GM12801 (cell line): ENCODE results near the gene P2RX5.

Experiments used
- TF ChIP-seq, protein P1 (sequence below): IDR thresholded peaks from one replicate; pipeline ENCODE4 v1.5.1; 2011; ENCODE audit warnings: control low read depth; ENCODE audit not compliant: insufficient read length; ENCODE audit errors: extremely low read depth

P2RX5 gene

DNA sequence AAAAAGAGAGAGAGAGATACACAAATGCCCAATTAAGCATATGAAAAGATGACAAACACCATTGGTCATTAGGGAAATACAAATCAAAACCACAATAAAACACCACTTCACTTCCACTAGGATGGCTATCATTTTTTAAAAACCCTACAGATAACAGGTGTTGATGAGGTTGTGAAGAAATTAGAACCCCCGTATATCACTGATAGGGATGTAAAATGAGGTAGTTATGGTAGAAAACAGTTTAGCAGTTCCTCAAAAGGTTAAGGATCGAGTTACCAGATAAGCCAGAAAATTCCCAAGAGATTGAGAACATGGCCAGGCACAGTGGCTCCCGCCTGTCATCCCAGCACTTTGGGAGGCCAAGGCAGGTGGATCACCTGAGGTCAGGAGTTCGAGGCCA, 2.8 kb downstream of the P2RX5 start:
- TF ChIP-seq, protein P1, sequence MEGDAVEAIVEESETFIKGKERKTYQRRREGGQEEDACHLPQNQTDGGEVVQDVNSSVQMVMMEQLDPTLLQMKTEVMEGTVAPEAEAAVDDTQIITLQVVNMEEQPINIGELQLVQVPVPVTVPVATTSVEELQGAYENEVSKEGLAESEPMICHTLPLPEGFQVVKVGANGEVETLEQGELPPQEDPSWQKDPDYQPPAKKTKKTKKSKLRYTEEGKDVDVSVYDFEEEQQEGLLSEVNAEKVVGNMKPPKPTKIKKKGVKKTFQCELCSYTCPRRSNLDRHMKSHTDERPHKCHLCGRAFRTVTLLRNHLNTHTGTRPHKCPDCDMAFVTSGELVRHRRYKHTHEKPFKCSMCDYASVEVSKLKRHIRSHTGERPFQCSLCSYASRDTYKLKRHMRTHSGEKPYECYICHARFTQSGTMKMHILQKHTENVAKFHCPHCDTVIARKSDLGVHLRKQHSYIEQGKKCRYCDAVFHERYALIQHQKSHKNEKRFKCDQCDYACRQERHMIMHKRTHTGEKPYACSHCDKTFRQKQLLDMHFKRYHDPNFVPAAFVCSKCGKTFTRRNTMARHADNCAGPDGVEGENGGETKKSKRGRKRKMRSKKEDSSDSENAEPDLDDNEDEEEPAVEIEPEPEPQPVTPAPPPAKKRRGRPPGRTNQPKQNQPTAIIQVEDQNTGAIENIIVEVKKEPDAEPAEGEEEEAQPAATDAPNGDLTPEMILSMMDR = no peak

DNA sequence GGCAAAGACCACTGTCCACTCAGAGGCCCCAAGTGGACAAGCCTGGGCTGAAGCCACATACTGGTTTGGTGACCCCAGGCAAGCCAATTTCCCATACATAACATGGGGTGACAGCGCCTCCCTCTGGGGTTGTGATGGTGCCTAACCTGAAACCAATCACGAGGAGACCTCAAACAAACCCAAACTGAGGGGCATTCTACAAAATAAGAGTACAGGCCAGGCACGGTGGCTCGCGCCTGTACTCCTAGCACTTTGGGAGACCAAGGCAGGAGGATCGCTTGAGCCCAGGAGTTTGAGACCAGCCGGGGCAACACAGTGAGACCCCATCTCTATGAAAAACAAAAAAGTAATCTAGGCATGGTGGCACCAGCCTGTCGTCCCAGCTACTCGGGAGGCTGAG, 3.6 kb downstream of the P2RX5 start:
- TF ChIP-seq, protein P1 = no peak

DNA sequence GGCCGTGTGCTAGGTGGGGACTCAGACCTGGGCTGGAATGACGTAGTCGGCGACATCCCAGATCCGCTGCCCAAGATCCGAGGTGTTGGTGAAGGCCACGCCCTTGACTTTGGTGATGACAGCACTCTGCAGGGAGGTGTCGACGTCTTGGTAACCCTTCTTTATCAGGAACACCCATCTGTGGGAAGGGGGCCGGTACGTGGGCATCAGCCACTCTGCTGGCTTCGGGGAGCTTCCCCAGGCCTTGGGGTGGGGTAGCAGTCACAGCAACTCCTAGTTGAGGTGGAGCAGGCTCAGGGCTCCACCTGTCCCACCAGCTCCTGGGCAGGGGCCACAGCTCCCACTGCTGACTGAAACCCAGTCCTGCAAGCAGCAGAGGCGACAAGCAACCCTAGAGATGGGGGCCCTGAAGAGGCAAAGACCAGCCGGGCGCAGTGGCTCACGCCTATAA, 4.3 kb downstream of the P2RX5 start:
- TF ChIP-seq, protein P1 = no peak

DNA sequence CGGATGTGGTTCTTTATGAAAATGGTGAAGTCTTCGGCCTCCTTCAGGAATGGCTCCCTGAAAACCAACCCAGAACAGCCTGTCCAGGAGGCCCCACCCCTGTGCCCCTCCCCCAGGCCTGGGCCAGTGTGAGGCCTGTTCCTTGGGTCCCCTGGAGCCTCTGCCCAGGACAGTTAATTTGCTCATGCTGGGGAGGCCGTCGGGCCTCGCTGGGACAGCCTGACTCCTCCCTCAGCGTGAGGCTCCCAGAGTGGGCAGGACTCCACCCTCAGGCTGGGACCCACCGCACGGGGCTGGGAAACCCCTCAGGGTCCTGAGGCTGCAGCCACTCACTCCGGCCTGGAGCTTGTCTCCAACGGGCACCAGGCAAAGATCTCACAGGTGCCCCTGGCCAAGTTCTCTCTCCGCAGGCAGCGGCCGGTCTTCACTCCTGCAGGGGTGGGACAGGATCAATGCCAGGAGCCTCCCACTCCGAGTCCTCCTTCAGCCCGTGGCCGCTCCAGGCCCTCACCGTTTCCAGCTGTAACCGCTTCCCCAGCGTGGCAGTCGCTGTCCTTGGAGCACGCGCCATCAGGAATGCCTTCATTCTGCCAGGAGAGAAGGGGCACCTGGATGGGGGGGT, 5.8 kb downstream of the P2RX5 start:
- TF ChIP-seq, protein P1 = no peak

DNA sequence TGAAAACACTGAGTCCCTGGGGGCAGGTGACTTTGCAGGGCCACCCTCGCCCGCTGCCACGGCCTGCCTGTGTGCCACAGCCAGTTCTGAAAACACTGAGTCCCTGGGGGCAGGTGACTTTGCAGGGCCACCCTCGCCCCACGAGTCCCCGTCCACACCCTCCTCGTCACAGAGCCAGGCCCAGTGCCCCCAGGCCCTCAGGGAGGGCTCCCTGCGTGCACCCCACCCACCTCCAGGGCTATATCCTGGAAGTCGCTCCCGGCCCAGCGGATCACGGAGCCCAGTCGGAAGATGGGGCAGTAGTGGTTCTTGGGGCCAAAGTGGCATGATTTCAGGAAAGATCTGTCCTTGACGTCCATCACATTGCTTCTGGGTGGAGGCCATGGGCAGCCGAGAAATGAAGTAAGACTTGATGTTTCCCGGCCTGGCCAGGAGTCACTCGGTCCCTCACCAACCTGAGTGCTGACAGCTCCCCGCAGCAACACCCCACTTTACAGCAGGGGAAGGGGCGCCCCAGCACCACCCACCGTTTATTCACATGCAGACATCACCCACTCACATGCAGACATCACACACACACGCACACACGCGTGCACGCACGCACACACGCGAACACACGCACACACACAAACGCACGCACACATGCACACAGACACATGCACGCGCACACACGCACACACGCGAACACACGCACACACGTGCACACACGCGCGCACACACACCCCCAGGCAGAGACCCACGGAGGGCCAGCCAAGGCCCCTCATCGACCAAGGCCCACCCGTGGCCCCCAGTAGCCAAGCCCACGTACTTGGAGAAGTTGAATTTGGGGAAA, 6.5 kb downstream of the P2RX5 start:
- TF ChIP-seq, protein P1 = no peak

DNA sequence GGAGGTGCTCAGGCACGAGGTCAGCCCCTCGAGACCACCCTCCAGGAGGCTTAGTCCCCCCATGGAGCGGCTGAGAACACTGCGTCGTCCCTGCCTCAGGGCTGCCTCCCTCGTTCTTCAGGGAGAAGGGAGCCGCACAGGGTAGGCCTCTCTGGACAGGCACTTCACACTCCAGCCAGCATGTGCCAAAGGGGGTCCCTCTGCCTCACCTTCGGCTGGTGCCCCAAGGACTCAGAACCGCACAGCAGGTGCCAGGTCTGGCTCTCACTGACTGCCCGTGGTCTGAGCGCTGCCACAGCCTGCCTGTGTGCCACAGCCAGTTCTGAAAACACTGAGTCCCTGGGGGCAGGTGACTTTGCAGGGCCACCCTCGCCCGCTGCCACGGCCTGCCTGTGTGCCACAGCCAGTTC, 7.1 kb downstream of the P2RX5 start:
- TF ChIP-seq, protein P1 = no peak

DNA sequence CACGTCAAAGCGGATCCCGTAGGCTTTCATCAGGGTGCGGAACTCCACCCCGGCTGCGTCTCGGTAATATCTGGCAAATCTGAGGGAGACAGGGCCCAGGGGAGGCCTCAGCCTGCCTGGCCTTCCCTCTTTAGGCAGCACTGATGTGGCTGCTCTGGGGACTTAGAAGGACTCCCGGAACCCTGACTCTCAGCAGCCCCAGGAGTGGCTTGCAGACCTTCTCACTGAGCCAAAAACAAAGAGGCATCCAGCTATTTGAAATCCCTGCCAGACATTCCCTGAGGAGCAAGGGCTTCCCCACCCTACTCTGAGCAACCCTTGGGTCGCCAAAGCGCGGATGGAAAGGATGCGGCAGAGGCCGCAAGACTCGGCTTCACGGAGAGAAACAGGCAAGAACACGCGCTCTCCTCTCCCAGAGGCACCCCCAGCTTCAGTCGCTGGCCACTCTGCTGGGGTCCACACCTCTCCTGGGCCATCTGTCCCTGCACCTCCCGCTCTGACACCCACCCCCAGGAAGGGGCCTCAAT, 7.9 kb downstream of the P2RX5 start:
- TF ChIP-seq, protein P1 = no peak
